ENCODE measurements around the gene SETDB1.
"Not testable (repeated sequence)": the region's sequence is repeated elsewhere in the genome, so short reads cannot be mapped to it uniquely, and the experiment has no call there.

SETDB1 gene

GRCh38 chr1:150927624-150928023 lies 1.5 kb downstream of the SETDB1 start:
- H3K4me3 ChIP-seq (ENCODE audit: low read depth, low read length) = no peak overlapping the region
- DNase-seq (ENCODE audit: low read depth) = no peak
- in situ Hi-C loops (cut with HindIII; ENCODE audit: low sequenced_read_pairs) = no loop called here
- no peak for TF ChIP-seq CTCF (IDR thresholded peaks at IDR 0.05; ENCODE audit: low read depth, low read length, missing control alignments)

GRCh38 chr1:150928286-150928685 lies 2.1 kb downstream of the SETDB1 start:
- in situ Hi-C loops (cut with HindIII; ENCODE audit: low sequenced_read_pairs) = no loop called here
- TF ChIP-seq CTCF (IDR thresholded peaks at IDR 0.05; ENCODE audit: low read depth, low read length, missing control alignments) = no peak
- no peak for DNase-seq (ENCODE audit: low read depth)
- no peak overlapping the region for H3K4me3 ChIP-seq (ENCODE audit: low read depth, low read length)

GRCh38 chr1:150928775-150929174 lies 2.6 kb downstream of the SETDB1 start:
- in situ Hi-C loops (cut with HindIII; ENCODE audit: low sequenced_read_pairs); H3K4me3 ChIP-seq (ENCODE audit: low read depth, low read length); DNase-seq (ENCODE audit: low read depth): not testable (repeated sequence)

- in situ Hi-C loops (cut with HindIII; ENCODE audit: low sequenced_read_pairs) = no loop called here
- no peak for DNase-seq (ENCODE audit: low read depth)
- no peak for TF ChIP-seq CTCF (IDR thresholded peaks at IDR 0.05; ENCODE audit: low read depth, low read length, missing control alignments)
- no peak overlapping the region for H3K4me3 ChIP-seq (ENCODE audit: low read depth, low read length)
Observed at GRCh38 chr1:150931773-150932172, 5.6 kb downstream of the SETDB1 start.

- in situ Hi-C loops (cut with HindIII; ENCODE audit: low sequenced_read_pairs) = no loop called here
- H3K4me3 ChIP-seq (ENCODE audit: low read depth, low read length) = no peak overlapping the region
- TF ChIP-seq CTCF (IDR thresholded peaks at IDR 0.05; ENCODE audit: low read depth, low read length, missing control alignments) = no peak
- DNase-seq (ENCODE audit: low read depth) = no peak
Observed at GRCh38 chr1:150944856-150945255, 18.7 kb downstream of the SETDB1 start.

GRCh38 chr1:150954708-150955107 lies 28.5 kb downstream of the SETDB1 start:
- TF ChIP-seq CTCF (IDR thresholded peaks at IDR 0.05; ENCODE audit: low read depth, low read length, missing control alignments) = no peak
- in situ Hi-C loops (cut with HindIII; ENCODE audit: low sequenced_read_pairs) = no loop called here
- H3K4me3 ChIP-seq (ENCODE audit: low read depth, low read length) = no peak overlapping the region
- no peak for DNase-seq (ENCODE audit: low read depth)

GRCh38 chr1:150955280-150955679 lies 29.1 kb downstream of the SETDB1 start:
- TF ChIP-seq CTCF (IDR thresholded peaks at IDR 0.05; ENCODE audit: low read depth, low read length, missing control alignments) = no peak
- H3K4me3 ChIP-seq (ENCODE audit: low read depth, low read length) = no peak overlapping the region
- in situ Hi-C loops (cut with HindIII; ENCODE audit: low sequenced_read_pairs) = no loop called here
- no peak for DNase-seq (ENCODE audit: low read depth)
